Activated gamma-delta T cell treated with Interleukin-2 at 50 U/mL for 16 hours (primary cell): ENCODE data around the gene ZNRF3.
"Not testable (repeated sequence)": the region's sequence is repeated elsewhere in the genome, so short reads cannot be mapped to it uniquely, and the experiment has no call there.

Experiments used
- DNase-seq: peaks from one replicate; pipeline ENCODE4 v3.0.0-alpha.2; 2020

ZNRF3 gene

DNA sequence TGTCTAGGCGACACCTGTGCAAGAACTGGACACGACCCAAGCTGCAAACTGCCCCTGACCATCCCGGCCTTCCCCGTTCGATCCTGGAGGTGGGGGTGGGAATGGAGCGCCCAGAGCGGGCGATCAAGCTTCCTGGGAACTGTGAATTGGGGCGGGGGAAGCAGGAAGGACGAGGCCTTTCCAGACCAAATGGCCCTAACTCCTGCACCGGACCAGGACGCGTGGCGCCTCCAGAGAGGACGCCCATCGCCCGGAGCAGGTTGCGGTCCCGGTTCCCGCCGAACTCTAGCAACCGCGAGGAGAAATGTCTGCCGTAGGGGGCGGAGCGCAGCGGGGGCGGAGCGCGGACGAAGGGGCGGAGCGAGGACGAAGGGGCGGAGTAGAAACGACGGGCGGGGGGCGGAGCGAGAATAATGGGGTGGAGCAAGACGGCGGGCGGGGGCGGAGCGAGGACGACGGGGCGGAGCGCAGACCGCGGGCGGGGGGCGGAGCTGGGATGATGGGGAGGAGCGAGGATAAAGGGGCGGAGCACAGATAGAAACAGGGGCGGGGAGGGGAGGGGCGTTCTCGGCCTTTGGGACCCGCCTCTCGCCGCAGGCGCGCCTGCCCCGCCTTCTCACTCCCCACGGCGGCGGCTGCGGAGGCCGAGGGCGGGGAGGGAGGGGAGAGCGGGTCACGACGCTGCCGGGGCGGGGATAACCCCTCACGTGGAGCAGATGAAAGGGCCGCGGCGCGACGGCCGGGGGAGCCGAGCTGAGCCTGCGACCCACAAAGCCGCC, at the start of gene ZNRF3:
Gene ZNRF3 (plus strand): TSS at position 695 of the 779 bp plus-strand sequence. CDS start 195 bp downstream, outside the sequence.
- peak; percentile 86 for DNase-seq

GRCh38 chr22:28835630-28836189, 47.7 kb upstream of the ZNRF3 start:
- no peak for DNase-seq

- no peak for DNase-seq
Measured at GRCh38 chr22:28837640-28838039, 45.7 kb upstream of the ZNRF3 start.

GRCh38 chr22:28838971-28839370, 44.4 kb upstream of the ZNRF3 start:
- no peak for DNase-seq

DNA sequence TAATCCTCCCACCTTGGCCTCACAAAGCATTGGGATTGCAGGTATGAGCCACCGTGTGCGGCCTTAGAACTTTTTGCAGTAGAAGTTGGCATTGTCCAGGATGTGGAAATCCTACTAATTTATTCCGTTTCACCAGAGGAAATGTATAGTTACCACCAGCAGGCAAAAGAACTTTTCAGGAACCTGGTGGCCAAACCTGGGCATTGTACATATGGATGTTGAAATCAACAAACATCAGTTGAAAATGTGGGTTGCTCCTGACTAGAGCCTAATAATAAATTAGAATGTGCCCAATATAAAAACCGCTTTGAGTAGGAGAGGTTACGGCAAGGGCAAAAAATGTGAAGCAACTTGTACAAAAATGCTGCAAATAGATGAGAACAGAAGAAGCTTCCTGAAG, 42.3 kb upstream of the ZNRF3 start:
- DNase-seq: no peak

DNA sequence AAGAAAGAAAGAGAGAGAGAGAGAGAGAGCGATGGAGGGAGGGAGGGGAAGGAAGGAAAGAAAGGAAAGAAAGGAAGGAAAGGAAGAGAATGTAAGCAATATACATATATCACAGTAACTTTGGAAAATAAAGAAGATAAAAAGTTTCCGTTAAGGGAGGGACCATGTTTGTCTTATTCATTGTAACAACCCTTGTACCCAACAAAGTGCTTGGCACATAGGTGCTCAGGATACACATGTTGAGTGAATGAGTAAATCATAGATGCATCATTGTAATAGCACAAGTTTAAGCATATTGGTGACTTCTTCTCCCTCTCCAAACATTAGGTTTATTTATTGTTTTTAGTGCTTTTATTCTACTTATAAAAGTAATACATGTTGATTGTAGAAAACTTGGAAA, 39.7 kb upstream of the ZNRF3 start:
- DNase-seq: no peak

- not testable (repeated sequence) for DNase-seq
Measured at GRCh38 chr22:28844277-28844676, 39.1 kb upstream of the ZNRF3 start.

DNA sequence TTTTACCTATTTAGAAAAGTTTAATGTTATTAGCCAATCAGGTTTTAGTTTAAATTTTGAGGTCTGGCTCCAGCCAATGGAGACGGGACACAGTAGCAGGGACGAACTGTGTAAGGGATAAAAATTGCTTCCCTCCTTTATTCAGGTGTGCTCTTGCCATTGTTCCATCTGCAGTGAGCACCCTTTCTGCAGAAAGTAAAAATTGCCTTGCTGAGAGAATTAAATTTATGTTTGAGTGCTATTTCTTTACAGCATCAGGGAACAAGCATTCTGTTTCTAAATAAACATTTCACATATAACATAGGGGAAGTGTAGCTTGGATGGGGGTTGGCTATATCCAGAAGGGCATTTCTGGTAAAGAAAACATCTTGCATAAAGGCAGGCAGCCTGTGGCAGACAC, 36.4 kb upstream of the ZNRF3 start:
- DNase-seq: no peak

GRCh38 chr22:28855355-28856094, 27.8 kb upstream of the ZNRF3 start:
- DNase-seq: peak; percentile 46

DNA sequence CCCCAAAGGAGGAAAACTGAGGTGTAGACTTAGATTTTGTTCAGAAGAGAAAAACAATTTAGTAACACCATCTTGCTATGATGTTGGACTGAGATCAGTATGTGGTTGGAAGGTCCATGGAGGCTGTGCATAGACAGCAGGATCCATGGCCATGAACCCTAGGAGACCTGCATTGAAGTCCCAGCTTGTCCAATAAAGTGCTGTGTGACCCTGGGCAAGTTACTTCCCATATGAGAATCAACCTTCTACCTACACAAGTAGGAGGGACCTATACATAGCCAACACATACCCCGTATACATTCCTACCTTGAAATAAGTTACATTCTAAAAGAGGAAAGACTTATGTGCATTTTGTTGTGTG, 27.3 kb upstream of the ZNRF3 start:
- no peak for DNase-seq

- no peak for DNase-seq
Measured at GRCh38 chr22:28857288-28857687, 26.1 kb upstream of the ZNRF3 start.

DNA sequence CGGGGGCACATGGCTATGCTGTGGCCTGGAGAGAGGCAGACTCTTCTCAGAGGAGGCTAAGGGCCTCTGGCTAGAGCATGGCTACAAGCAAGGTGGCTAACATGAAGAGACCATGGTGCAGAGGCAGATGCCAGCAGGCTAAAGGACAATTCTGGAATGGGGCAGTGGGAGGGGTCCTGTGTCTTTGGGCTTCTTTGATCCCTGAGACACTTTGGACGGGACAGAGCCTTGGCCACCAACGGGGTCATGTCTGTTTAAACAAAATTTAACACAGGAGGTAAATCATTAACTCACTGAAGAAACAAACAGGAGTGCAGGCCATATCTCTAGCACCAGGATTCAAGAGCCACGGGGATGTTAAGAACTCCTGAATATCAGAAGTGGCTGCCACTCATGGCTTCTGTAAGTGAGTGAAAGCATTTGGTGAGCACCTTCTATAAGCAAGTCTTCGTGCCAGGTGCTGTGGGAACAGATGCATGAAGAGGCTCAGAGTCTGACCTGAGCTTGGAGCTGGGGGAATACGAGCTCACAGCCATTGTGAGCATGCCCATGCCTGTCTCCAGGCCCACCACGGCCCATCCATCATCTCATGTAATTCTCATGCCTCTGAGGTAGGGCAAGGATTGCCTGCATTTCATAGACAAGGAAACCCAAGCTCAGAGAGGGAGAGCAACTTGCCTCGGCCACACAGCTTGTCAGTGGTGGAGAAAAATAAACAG, 18.3 kb upstream of the ZNRF3 start:
- DNase-seq: no peak

DNA sequence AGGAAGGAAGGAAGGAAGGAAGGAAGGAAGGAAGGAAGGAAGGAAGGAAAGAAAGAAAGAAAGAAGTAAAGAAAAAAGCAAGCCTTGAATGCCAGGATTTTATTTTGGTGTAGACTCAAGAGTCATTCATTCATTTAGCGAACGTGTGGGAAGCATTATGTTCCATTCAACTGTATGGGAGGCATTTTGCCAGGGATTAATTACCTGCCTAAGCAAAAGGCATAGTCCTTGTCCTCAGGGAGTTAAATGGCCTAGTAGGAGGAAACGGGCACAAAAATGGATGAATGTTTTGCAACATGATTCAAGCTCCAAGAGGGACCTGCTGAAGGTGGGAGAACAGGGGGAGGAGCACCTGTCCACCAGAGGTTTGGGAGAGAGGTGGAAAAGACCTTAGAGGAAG, 16.2 kb upstream of the ZNRF3 start:
- no peak for DNase-seq

DNA sequence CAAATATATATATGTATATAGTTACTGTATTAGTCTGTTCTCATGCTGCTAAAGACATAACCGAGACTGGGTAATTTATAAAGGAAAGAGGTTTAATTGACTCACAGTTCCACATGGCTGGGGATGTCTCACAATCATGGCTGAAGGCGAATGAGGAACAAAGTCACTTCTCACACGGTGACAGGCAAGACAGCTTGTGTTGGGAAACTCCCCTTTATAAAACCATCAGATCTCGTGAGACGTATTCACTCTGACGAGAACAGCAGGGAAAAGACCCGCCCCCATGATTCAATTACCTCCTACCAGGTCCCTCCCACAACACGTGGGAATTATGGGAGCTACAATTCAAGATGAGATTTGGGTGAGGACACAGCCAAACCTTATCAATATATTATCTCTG, 15.0 kb upstream of the ZNRF3 start:
- DNase-seq: not testable (repeated sequence)

GRCh38 chr22:28869736-28870135, 13.6 kb upstream of the ZNRF3 start:
- DNase-seq: no peak

DNA sequence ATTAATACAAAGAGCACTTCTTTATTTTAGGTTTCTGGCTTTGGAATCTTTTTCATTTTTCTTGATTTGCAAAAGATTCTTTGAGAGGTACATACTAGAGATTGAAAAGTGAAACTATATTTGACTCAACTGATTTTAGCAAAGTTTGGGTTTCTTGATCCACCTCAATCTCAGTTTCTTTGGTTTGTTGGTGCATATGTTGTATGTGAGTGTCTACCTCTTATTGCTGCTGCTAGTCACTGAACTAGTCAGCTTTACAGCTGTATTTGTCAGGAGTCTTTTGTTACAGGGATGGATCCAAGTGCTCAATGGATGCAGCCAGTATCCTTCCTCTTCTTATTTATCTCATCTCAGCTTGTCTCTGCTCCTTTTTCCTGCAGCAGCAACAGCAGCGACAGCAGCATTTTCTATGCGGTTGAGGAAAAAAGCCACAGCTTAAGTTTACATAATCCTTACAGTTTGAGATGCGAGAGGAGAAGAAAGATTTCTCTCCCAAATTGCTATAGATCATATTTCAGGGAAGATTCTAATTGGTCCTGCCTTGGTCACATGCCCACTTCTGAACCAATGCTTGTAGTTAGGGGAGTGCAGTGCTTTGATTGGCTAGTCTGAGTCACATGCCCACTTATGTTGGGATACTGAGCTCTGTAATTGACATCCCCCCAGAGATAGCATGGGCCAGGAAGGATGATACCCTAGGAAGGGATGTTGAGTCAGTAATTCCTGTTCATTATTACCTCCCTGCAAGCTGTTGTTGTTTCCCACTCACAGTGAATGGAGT, 10.0 kb upstream of the ZNRF3 start:
- no peak for DNase-seq

DNA sequence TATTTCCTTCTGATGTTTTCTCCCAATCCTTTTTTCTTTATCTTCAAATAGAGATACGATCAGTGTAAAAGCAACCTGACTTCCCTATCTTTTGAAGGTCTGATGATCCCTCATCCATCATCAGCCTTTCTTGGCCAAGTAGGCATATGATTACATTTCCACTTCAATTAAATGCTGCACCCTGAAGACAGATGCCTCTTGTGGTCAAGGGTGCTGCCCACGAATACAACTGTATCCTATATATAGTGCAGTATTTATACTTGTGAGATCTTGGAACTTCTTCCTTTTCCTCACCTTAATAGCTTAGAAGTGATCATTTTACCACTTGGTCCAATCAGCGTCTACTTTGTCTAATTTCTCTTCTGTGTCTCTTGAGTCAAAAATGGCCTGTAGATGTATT, 9.3 kb upstream of the ZNRF3 start:
- DNase-seq: no peak

DNA sequence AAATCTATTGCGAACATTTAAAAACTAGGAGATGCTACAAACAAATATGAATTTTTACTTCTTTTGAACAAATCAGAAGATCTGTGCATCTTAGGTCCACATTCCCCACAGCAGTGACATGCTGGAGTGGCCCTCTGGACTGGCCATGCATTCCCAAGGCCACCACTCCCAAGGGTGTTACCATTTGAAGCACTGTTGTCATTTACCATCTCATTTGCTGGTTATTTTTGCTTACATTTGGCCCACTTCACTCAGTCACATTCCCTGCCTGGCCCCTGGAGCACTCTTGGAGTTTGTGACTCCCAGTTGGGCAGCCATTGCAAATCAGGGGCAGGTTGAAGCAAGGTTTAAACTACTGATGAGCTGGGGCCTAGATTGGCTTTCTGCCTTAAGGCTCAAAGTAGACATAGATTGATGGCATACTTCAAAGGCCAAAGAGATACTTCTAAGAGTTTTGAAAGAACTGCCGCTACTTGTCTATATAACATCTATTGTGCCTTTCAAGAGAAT, 8.5 kb upstream of the ZNRF3 start:
- no peak for DNase-seq

GRCh38 chr22:28882545-28882877, 861 bp upstream of the ZNRF3 start:
- no peak for DNase-seq

GRCh38 chr22:28883657-28883916, 215 bp downstream of the ZNRF3 start:
- DNase-seq: no peak

DNA sequence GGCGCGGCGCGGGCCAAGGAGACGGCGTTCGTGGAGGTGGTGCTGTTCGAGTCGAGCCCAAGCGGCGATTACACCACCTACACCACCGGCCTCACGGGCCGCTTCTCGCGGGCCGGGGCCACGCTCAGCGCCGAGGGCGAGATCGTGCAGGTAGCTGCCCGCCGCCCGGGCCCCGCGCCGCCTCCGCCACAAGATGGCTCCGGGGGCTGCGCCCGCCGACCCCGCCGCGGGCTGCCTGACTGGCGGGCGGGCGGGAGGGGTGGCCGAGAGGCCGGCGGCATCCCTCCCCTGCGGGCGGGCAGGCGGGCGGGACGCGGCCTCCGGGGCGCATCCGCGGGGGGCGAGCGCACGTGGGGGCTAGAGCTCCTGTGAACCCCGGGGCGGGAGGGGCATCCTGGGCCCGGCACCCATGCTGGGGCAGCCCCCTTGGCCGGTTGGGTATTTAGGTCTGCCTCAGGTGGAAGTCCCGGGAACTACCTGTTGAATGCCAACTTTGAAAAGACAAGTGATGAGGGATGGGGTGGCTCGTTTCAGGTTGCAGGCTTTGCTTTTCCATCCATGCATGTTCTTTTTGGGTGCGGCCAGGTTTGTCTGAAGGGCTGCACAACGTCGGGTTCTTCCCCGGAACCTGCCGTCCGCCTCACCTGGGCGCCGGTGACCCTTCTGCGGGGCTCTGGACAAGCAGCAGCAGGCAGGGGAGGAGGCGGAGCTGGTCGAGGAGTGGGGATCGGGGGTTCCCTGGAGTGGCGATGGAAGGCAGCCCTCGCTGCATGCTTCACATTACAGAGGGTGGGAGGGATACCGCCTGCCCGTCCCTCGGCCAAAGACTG, 760 bp downstream of the ZNRF3 start:
- peak; percentile 36 for DNase-seq
